ENCODE results near the gene TTYH3. TPM values are rescaled to one million over a fixed set of nuclear protein-coding genes. Genes with fewer than 3 reads are reported as not detected.

The TTYH3 gene
- total RNA-seq, 1 experiment from 2014 or later: 18.7 TPM

GRCh38 chr7:2613931-2614600 is 17.7 kb upstream of the TTYH3 start:
- DNase-seq (ENCODE audit: low spot score): peak; percentile 52
- in situ Hi-C loops (cut with HindIII; ENCODE audit: low sequenced_read_pairs): no loop called here

- in situ Hi-C loops (cut with HindIII; ENCODE audit: low sequenced_read_pairs): no loop called here
- peak; percentile 44 for DNase-seq (ENCODE audit: low spot score)
Measured at GRCh38 chr7:2614631-2615330, 17.0 kb upstream of the TTYH3 start.

- peak; percentile 45 for DNase-seq (ENCODE audit: low spot score)
Measured at GRCh38 chr7:2616387-2617324, 15.1 kb upstream of the TTYH3 start.

GRCh38 chr7:2617325-2617905 is 14.4 kb upstream of the TTYH3 start:
- DNase-seq (ENCODE audit: low spot score): no peak
- in situ Hi-C loops (cut with HindIII; ENCODE audit: low sequenced_read_pairs): no loop called here

More at GRCh38 chr7:2616387-2617324, 15.1 kb upstream of the TTYH3 start:
- in situ Hi-C loops (cut with HindIII; ENCODE audit: low sequenced_read_pairs): no loop called here

- DNase-seq (ENCODE audit: low spot score): no peak
- in situ Hi-C loops (cut with HindIII; ENCODE audit: low sequenced_read_pairs): no loop called here
Measured at GRCh38 chr7:2619116-2619515, 12.7 kb upstream of the TTYH3 start.

- in situ Hi-C loops (cut with HindIII; ENCODE audit: low sequenced_read_pairs): loop anchor here (5.0 kb wide), 1 partner anchor 76 kb away; no protein-coding TSS in a partner anchor
- peak; percentile 54 for DNase-seq (ENCODE audit: low spot score)
Measured at GRCh38 chr7:2621061-2621828, 10.5 kb upstream of the TTYH3 start.

- DNase-seq (ENCODE audit: low spot score): no peak
Measured at GRCh38 chr7:2621948-2622640, 9.7 kb upstream of the TTYH3 start.

GRCh38 chr7:2622869-2623697 is 8.7 kb upstream of the TTYH3 start:
- in situ Hi-C loops (cut with HindIII; ENCODE audit: low sequenced_read_pairs): loop anchor here (5.0 kb wide), 1 partner anchor 74 kb away; no protein-coding TSS in a partner anchor
- DNase-seq (ENCODE audit: low spot score): no peak

More at GRCh38 chr7:2621948-2622640, 9.7 kb upstream of the TTYH3 start:
- in situ Hi-C loops (cut with HindIII; ENCODE audit: low sequenced_read_pairs): loop anchor here (5.0 kb wide), 1 partner anchor 75 kb away; no protein-coding TSS in a partner anchor

GRCh38 chr7:2623698-2624014 is 8.1 kb upstream of the TTYH3 start:
- in situ Hi-C loops (cut with HindIII; ENCODE audit: low sequenced_read_pairs): loop anchor here (5.0 kb wide), 1 partner anchor 74 kb away; no protein-coding TSS in a partner anchor
- no peak for DNase-seq (ENCODE audit: low spot score)

- in situ Hi-C loops (cut with HindIII; ENCODE audit: low sequenced_read_pairs): loop anchor here (5.0 kb wide), 1 partner anchor 73 kb away; no protein-coding TSS in a partner anchor
Measured at GRCh38 chr7:2624293-2624886, 7.4 kb upstream of the TTYH3 start.

GRCh38 chr7:2626498-2627117 is 5.2 kb upstream of the TTYH3 start:
- in situ Hi-C loops (cut with HindIII; ENCODE audit: low sequenced_read_pairs): no loop called here
- no peak for DNase-seq (ENCODE audit: low spot score)

More at GRCh38 chr7:2624293-2624886, 7.4 kb upstream of the TTYH3 start:
- no peak for DNase-seq (ENCODE audit: low spot score)

GRCh38 chr7:2627258-2628129 is 4.3 kb upstream of the TTYH3 start:
- in situ Hi-C loops (cut with HindIII; ENCODE audit: low sequenced_read_pairs): no loop called here
- DNase-seq (ENCODE audit: low spot score): no peak

- DNase-seq (ENCODE audit: low spot score): no peak
- in situ Hi-C loops (cut with HindIII; ENCODE audit: low sequenced_read_pairs): no loop called here
Measured at GRCh38 chr7:2628130-2628482, 3.7 kb upstream of the TTYH3 start.

- no peak for DNase-seq (ENCODE audit: low spot score)
- in situ Hi-C loops (cut with HindIII; ENCODE audit: low sequenced_read_pairs): no loop called here
Measured at GRCh38 chr7:2628891-2629290, 2.9 kb upstream of the TTYH3 start.
